ENCODE results near the gene PDXK. TPM values are rescaled to one million over a fixed set of nuclear protein-coding genes. Genes with fewer than 3 reads are reported as not detected.
A peak's percentile ranks its signal among the peaks of the same experiment; 100 is the strongest.

The PDXK gene
- total and polyA plus RNA-seq, 9 of the 15 experiments (the other 6 are each of a cell fraction or from before 2014, with no cell fraction given) = 5.6 to 162 (median 76.5) TPM

DNA sequence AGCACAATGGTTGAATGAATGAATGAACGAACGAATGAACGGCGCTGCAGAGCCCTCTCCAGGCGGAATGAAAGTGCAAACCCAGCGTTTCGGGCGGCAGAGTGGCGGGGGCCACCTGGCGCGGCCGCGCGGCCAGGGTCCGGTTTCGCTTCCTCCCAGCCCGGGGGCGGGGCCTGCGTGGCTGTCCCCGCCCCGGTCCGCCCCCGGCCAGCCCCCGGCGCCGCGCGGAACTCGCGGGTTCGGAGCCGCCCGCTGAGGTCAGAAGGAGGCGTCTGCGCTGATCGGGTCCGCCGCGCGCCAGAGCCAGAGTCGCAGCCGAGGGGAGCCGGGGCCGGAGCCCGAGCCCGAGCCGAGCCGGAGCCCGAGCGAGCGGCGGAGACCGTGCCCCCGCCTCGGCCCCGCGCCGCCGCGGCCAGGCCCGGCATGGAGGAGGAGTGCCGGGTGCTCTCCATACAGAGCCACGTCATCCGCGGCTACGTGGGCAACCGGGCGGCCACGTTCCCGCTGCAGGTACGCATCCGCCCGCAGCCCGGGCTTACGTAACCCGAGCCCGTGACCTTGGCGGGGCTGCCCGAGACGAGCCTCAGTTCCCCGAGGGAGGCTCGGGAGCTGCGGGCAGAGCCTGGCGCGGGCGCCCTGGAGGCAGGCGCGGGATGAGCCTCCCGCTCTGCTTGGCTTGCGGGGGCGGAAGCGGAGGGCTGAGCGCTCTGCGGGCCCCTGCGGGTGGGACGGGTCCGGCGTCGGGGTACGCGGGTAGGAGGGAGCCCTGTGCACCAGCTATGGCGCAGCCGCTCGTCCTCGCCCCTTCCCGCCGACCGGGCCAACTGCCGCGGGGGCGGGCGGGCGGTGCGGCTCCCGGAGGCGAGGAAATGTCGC is at the start of gene PDXK (continued):
- TF ChIP-seq SAFB2 (IDR thresholded peaks at IDR 0.05; ENCODE audit: borderline replicate concordance, low read depth, low read length, severe bottlenecking) (no peak), CBX3 (IDR thresholded peaks at IDR 0.05; ENCODE audit: borderline replicate concordance in 1 of 2, low read length in 2 of 2) (no peak), THAP12 (CRISPR knock-in tag; IDR thresholded peaks at IDR 0.05) (peak; percentile 70; the same call in 1 of the 2 replicates), HES1 (IDR thresholded peaks at IDR 0.05; ENCODE audit: low read depth) (no peak), ZNF561 (CRISPR knock-in tag; conservative IDR thresholded peaks at IDR 0.05) (no peak), ZNF134 (CRISPR knock-in tag; conservative IDR thresholded peaks at IDR 0.05) (no peak), HINFP (tag; conservative IDR thresholded peaks at IDR 0.05; ENCODE audit: low read depth) (no peak), MTA1 (IDR thresholded peaks at IDR 0.05; ENCODE audit: borderline replicate concordance) (no peak), ZNF3 (CRISPR knock-in tag; IDR thresholded peaks at IDR 0.05) (no peak), ZNF780A (CRISPR knock-in tag; IDR thresholded peaks at IDR 0.05) (no peak), RB1 (IDR thresholded peaks at IDR 0.05; ENCODE audit: low read depth) (peak; percentile 71), POLR3A (IDR thresholded peaks at IDR 0.05; ENCODE audit: borderline replicate concordance, extremely low read depth, insufficient read depth, insufficient read length) (no peak), ZBTB17 (CRISPR knock-in tag; IDR thresholded peaks at IDR 0.05) (0 out of 2 replicates have a peak, but pooled peaks have one; percentile 25)
- TF ChIP-seq, protein P1, sequence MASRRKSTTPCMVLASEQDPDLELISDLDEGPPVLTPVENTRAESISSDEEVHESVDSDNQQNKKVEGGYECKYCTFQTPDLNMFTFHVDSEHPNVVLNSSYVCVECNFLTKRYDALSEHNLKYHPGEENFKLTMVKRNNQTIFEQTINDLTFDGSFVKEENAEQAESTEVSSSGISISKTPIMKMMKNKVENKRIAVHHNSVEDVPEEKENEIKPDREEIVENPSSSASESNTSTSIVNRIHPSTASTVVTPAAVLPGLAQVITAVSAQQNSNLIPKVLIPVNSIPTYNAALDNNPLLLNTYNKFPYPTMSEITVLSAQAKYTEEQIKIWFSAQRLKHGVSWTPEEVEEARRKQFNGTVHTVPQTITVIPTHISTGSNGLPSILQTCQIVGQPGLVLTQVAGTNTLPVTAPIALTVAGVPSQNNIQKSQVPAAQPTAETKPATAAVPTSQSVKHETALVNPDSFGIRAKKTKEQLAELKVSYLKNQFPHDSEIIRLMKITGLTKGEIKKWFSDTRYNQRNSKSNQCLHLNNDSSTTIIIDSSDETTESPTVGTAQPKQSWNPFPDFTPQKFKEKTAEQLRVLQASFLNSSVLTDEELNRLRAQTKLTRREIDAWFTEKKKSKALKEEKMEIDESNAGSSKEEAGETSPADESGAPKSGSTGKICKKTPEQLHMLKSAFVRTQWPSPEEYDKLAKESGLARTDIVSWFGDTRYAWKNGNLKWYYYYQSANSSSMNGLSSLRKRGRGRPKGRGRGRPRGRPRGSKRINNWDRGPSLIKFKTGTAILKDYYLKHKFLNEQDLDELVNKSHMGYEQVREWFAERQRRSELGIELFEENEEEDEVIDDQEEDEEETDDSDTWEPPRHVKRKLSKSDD (conservative IDR thresholded peaks at IDR 0.05; ENCODE audit: low read length) = no peak

Data from K562 (cell line).